MCF 10A (cell line): ENCODE data around the gene LCE1B. TPM values are rescaled to one million over a fixed set of nuclear protein-coding genes. Genes with fewer than 3 reads are reported as not detected.

Source experiments
- BruUV-seq: library from RNA; stranded (reverse); fragments of 400-500 nt; replicated peaks from 2 replicates; lab custom pipeline; 2021; lab: Mats Ljungman, UMichigan
- CTCF ChIA-PET: fragments of 300-600 bp; sonication (Branson Sonifier 250); formaldehyde crosslinking; extraction: SDS; loops from one replicate; lab custom pipeline; 2021; ENCODE audit warnings: antibody characterized with exemption, inconsistent platforms; lab: Yijun Ruan, JAX
- POLR2A ChIA-PET: fragments of 300-600, 350-650 bp; sonication (Branson Sonifier 250); formaldehyde crosslinking; extraction: SDS; loops from one replicate; lab custom pipeline; 2020; ENCODE audit warnings: antibody characterized with exemption, inconsistent platforms; lab: Yijun Ruan, JAX
- DNase-seq: peaks from one replicate; pipeline ENCODE4 v3.0.0-alpha.2; 2018; ENCODE audit not compliant: unreplicated experiment
- H3K27ac Mint-ChIP-seq: one replicate; pipeline ENCODE4 v1.8.0; 2022; ENCODE audit warnings: mild to moderate bottlenecking, low read depth, mixed read lengths; ENCODE audit not compliant: unreplicated experiment
- H3K27me3 Mint-ChIP-seq: one replicate; pipeline ENCODE4 v1.8.0; 2022; ENCODE audit warnings: mixed read lengths; ENCODE audit not compliant: insufficient read depth, unreplicated experiment
- H3K36me3 Mint-ChIP-seq: one replicate; pipeline ENCODE4 v1.8.0; 2022; ENCODE audit warnings: mild to moderate bottlenecking, moderate library complexity, mixed read lengths; ENCODE audit not compliant: insufficient read depth, unreplicated experiment
- H3K4me1 Mint-ChIP-seq: one replicate; pipeline ENCODE4 v1.8.0; 2022; ENCODE audit warnings: mixed read lengths; ENCODE audit not compliant: insufficient read depth, unreplicated experiment
- H3K4me3 Mint-ChIP-seq: one replicate; pipeline ENCODE4 v1.8.0; 2022; ENCODE audit warnings: mild to moderate bottlenecking, moderate library complexity, mixed read lengths; ENCODE audit not compliant: unreplicated experiment
- H3K9me3 Mint-ChIP-seq: one replicate; pipeline ENCODE4 v1.8.0; 2022; ENCODE audit warnings: mixed read lengths; ENCODE audit not compliant: unreplicated experiment
- CTCF ChIP-seq: fragments of 200-600 bp; IDR thresholded peaks from one replicate; pipeline ENCODE4 v1.8.0; 2022; ENCODE audit warnings: antibody characterized with exemption, mild to moderate bottlenecking; ENCODE audit not compliant: unreplicated experiment
- intact Hi-C: fragments of 100-400 bp; cut with micrococcal nuclease; formaldehyde crosslinking; loops from 2 replicates; pipeline ENCODE4 v1.14.1; 2022
- total RNA-seq: library from RNA; stranded (reverse); gene quantifications from 2 replicates; pipeline ENCODE4 v1.2.3, GENCODE V29; 2022

Gene LCE1B
- total RNA-seq, 1 experiment from 2014 or later: 2.0 TPM

- Mint-ChIP-seq H3K4me1 (peaks cover 24% of the 10 kb centered on the region), H3K4me3 (peak overlapping the region; percentile 30), H3K27me3 (no peaks in the 10 kb centered on the region), H3K9me3 (no peaks in the 10 kb centered on the region), H3K36me3 (no peaks in the 10 kb centered on the region), H3K27ac (peak overlapping the region; percentile 31)
- intact Hi-C loops: no loop called here
- CTCF ChIA-PET: interaction anchor here (0.6 to 1.5 kb wide), 3 partner anchors 24 to 168 kb away, joined by 3 to 5 read pairs (median 3); no protein-coding TSS in a partner anchor
- TF ChIP-seq CTCF: no peak
- BruUV-seq: no TSS peak
- DNase-seq: peak; percentile 84
- POLR2A ChIA-PET: interaction anchor here (1.0 to 1.8 kb wide), 3 partner anchors 8 to 31 kb away, joined by 3 to 7 read pairs (median 3); partner anchors contain the start of gene LCE1E
These were observed 721 bp upstream of the LCE1B start for GRCh38 chr1:152811050-152811449.

DNA sequence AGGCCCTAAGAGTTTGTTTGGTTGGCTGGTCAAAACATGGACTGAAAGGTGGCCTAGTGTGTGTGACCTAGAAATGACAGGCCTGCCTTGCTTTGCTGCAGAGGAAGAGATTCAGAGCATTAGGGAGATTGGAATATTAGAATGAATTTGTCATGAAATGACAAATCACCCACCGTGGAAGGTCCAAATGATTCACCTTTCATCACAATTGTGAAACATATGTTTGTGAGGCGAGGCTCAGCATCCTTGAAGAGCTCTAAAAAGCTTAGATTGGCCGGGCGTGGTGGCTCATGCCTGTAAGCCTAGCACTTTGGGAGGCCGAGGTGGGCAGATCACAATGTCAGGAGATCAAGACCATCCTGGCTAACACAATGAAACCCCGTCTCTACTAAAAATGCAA lies 5.5 kb downstream of the LCE1B start:
- H3K4me1 Mint-ChIP-seq: peaks cover 7% of the 10 kb centered on the region
- peak; percentile 38 for DNase-seq
- POLR2A ChIA-PET: interaction anchor here (0.6 to 1.5 kb wide), 4 partner anchors 9 to 191 kb away, joined by 3 to 5 read pairs (median 3); no protein-coding TSS in a partner anchor
- CTCF ChIA-PET: interaction anchor here (0.7 to 1.1 kb wide), 3 partner anchors 26 to 53 kb away, joined by 3 read pairs; no protein-coding TSS in a partner anchor
- no TSS peak for BruUV-seq
- H3K27me3 Mint-ChIP-seq: no peaks in the 10 kb centered on the region
- intact Hi-C loops: no loop called here
- TF ChIP-seq CTCF: no peak
- no peak overlapping the region for H3K27ac Mint-ChIP-seq
- H3K36me3 Mint-ChIP-seq: no peaks in the 10 kb centered on the region
- H3K9me3 Mint-ChIP-seq: no peaks in the 10 kb centered on the region
- no peak overlapping the region for H3K4me3 Mint-ChIP-seq

GRCh38 chr1:152823294-152823693 lies 11.5 kb downstream of the LCE1B start:
- no TSS peak for BruUV-seq
- intact Hi-C loops: no loop called here
- H3K9me3 Mint-ChIP-seq: no peaks in the 10 kb centered on the region
- H3K4me3 Mint-ChIP-seq: no peak overlapping the region
- H3K4me1 Mint-ChIP-seq: no peaks in the 10 kb centered on the region
- DNase-seq: no peak
- H3K27me3 Mint-ChIP-seq: peaks cover 10% of the 10 kb centered on the region
- ChIA-PET CTCF (no interaction called here), POLR2A (no interaction called here)
- no peak for TF ChIP-seq CTCF
- H3K27ac Mint-ChIP-seq: no peak overlapping the region
- no peaks in the 10 kb centered on the region for H3K36me3 Mint-ChIP-seq

DNA sequence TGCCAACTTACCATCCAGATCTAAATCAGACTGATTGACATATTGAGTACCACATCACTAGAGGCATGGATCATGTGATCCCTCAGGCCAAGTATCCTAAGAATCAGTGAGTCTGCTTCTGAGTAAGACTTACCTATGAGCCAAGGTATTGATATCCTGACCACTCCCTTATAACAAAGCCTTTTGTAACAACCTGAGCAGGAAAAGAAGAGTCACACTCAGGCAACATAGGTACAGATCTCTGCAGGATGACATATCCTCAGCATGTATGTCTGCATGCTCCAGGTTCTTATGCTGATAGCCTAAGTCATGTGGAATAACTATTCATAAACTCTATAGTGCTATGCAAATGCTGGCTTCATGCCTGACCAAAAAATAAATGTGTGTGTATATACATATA lies 13.2 kb downstream of the LCE1B start:
- intact Hi-C loops: no loop called here
- Mint-ChIP-seq H3K27me3 (peaks cover 15% of the 10 kb centered on the region), H3K27ac (no peak overlapping the region), H3K4me1 (no peaks in the 10 kb centered on the region), H3K4me3 (no peak overlapping the region), H3K36me3 (no peaks in the 10 kb centered on the region), H3K9me3 (peaks cover 8% of the 10 kb centered on the region)
- no peak for TF ChIP-seq CTCF
- ChIA-PET POLR2A (no interaction called here), CTCF (interaction anchor here (1.0 to 1.9 kb wide), 2 partner anchors 46 to 528 kb away, joined by 3 to 10 read pairs; no protein-coding TSS in a partner anchor)
- DNase-seq: no peak
- no TSS peak for BruUV-seq
